Colonic mucosa (tissue), 4 donors: ENCODE data around the gene TRIM37. TPM values are rescaled to one million over a fixed set of nuclear protein-coding genes. Genes with fewer than 3 reads are reported as not detected.

Source experiments
- DNase-seq: peaks from one replicate; pipeline ENCODE4 v3.0.0-alpha.2; 2020
- H3K27ac ChIP-seq: fragments of 200-600 bp; one replicate; pipeline ENCODE4 v1.8.0; 2021
- H3K27me3 ChIP-seq: fragments of 200-600 bp; one replicate; pipeline ENCODE4 v1.8.0; 2021
- H3K36me3 ChIP-seq: fragments of 200-600 bp; one replicate; pipeline ENCODE4 v1.8.0; 2021
- H3K4me1 ChIP-seq: fragments of 200-600 bp; one replicate; pipeline ENCODE4 v1.8.0; 2021; ENCODE audit warnings: mild to moderate bottlenecking
- H3K4me3 ChIP-seq: fragments of 200-600 bp; one replicate; pipeline ENCODE4 v1.8.0; 2021
- H3K9ac ChIP-seq, 2 donors: one replicate each; pipeline ENCODE4 v1.7.0; 2013; ENCODE audit warnings: control low read depth in 2 of 2, low read depth in 2 of 2, low read length in 2 of 2
- H3K9me3 ChIP-seq: fragments of 200-600 bp; one replicate; pipeline ENCODE4 v1.8.0; 2021
- CTCF ChIP-seq: fragments of 200-600 bp; IDR thresholded peaks from one replicate; pipeline ENCODE4 v1.8.0; 2022; ENCODE audit warnings: antibody characterized with exemption, mild to moderate bottlenecking
- intact Hi-C: fragments of 100-400 bp; cut with DNase I; formaldehyde crosslinking; loops from one replicate; pipeline ENCODE4 v1.14.1; 2022
- total RNA-seq, 2 donors: library from RNA; stranded (reverse); fragmentation: NEBNext Ultra II Directional in 1 of 2; extraction: Animal tissue kit (Norgen Biotek cat#: 25700) in 1 of 2; gene quantifications; one replicate each; pipeline ENCODE4 v1.2.1, GENCODE V29; 2021
- donor health status: healthy.
- donor health status: DM: no; HTN: no; CAD: no.
- donor health status: DM: no; HTN: no; CAD: no.

TRIM37 gene
- total RNA-seq, 2 donors from 2014 or later: 17.2 to 24.1 TPM

GRCh38 chr17:59152925-59153324 is 46.2 kb upstream of the TRIM37 start:
- Histone ChIP-seq H3K4me1 (no peaks in the 10 kb centered on the region), H3K9me3 (no peaks in the 10 kb centered on the region), H3K36me3 (no peaks in the 10 kb centered on the region), H3K27me3 (no peaks in the 10 kb centered on the region), H3K9ac (no peak overlapping the region), H3K4me3 (no peak overlapping the region), H3K27ac (no peak overlapping the region)
- TF ChIP-seq CTCF: no peak
- intact Hi-C loops: loop anchor here (5.0 kb wide), 1 partner anchor 46 kb away; the partner anchor contains the start of gene TRIM37
- DNase-seq: no peak

- intact Hi-C loops: loop anchor here (5.0 kb wide), 1 partner anchor 44 kb away; the partner anchor contains the start of gene TRIM37
- no peak for TF ChIP-seq CTCF
- H3K9me3 ChIP-seq: no peaks in the 10 kb centered on the region
- no peaks in the 10 kb centered on the region for H3K36me3 ChIP-seq
- no peaks in the 10 kb centered on the region for H3K27me3 ChIP-seq
- H3K27ac ChIP-seq: no peak overlapping the region
- no peak for DNase-seq
- no peaks in the 10 kb centered on the region for H3K4me1 ChIP-seq
- H3K9ac ChIP-seq: no peak overlapping the region
- no peak overlapping the region for H3K4me3 ChIP-seq
Measured at GRCh38 chr17:59151591-59151990, 44.9 kb upstream of the TRIM37 start.

GRCh38 chr17:59151006-59151405 is 44.3 kb upstream of the TRIM37 start:
- no peak for TF ChIP-seq CTCF
- DNase-seq: no peak
- intact Hi-C loops: loop anchor here (5.0 kb wide), 1 partner anchor 44 kb away; the partner anchor contains the start of gene TRIM37
- Histone ChIP-seq H3K4me1 (no peaks in the 10 kb centered on the region), H3K27ac (no peak overlapping the region), H3K36me3 (no peaks in the 10 kb centered on the region), H3K4me3 (no peak overlapping the region), H3K27me3 (no peaks in the 10 kb centered on the region), H3K9ac (no peak overlapping the region), H3K9me3 (no peaks in the 10 kb centered on the region)

GRCh38 chr17:59149841-59150511 is 43.3 kb upstream of the TRIM37 start:
- no peaks in the 10 kb centered on the region for H3K9me3 ChIP-seq
- H3K4me3 ChIP-seq: no peak overlapping the region
- no peak overlapping the region for H3K27ac ChIP-seq
- no peak overlapping the region for H3K9ac ChIP-seq
- intact Hi-C loops: loop anchor here (5.0 kb wide), 1 partner anchor 43 kb away; the partner anchor contains the start of gene TRIM37
- H3K36me3 ChIP-seq: no peaks in the 10 kb centered on the region
- no peak for TF ChIP-seq CTCF
- DNase-seq: no peak
- H3K4me1 ChIP-seq: no peaks in the 10 kb centered on the region
- H3K27me3 ChIP-seq: no peaks in the 10 kb centered on the region

- no peaks in the 10 kb centered on the region for H3K36me3 ChIP-seq
- no peaks in the 10 kb centered on the region for H3K27me3 ChIP-seq
- no peak overlapping the region for H3K9ac ChIP-seq
- no peaks in the 10 kb centered on the region for H3K9me3 ChIP-seq
- intact Hi-C loops: no loop called here
- H3K4me3 ChIP-seq: no peak overlapping the region
- TF ChIP-seq CTCF: no peak
- H3K27ac ChIP-seq: no peak overlapping the region
- no peak for DNase-seq
- H3K4me1 ChIP-seq: no peaks in the 10 kb centered on the region
Measured at GRCh38 chr17:59149051-59149450, 42.4 kb upstream of the TRIM37 start.
